Measurements from ENCODE around the gene ZBTB46. TPM values are rescaled to one million over a fixed set of nuclear protein-coding genes. Genes with fewer than 3 reads are reported as not detected.
A peak's percentile ranks its signal among the peaks of the same experiment; 100 is the strongest.

The ZBTB46 gene
- total RNA-seq, 1 donor from 2014 or later = 20.5 TPM

DNA sequence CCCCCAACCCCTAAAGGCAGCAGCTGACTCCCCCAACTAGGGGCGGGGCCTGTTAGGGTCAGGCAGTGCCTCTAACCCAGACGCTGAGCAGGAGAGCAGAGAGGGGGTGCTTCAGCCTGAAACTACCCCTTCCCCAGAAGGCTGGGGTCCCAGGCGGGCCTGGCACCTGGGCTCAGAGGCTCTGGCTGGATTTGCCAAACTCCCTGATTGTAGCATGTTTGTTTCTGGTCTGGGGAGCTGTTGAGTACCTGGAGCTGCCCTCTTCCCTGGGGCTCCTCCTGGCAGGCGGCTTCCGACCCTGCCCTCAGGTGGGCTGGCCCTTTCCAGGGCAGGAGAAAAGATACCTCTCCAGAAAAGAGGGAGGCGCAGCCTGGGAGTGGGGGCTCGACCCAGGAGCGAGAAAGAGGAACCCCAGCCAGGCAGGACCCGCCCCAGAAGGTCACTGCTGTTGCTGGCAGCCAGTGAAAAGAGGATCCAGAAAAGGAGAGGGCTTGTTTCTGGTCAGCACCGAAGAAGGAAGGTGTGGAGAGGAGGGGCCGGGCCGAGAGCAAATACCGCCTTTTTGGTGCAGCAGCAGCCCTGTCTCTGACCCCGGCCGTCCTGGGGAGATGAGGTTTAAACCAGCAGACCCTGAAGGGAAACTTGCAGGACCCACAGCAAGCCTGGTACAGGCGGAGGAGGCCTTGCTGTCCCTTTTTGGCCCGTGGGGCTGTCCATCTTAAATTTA, 29.4 kb upstream of the ZBTB46 start:
- Mint-ChIP-seq H3K27me3 (ENCODE audit: unreplicated experiment) (no peaks in the 10 kb centered on the region), H3K9me3 (ENCODE audit: unreplicated experiment) (no peaks in the 10 kb centered on the region), H3K4me3 (ENCODE audit: unreplicated experiment) (no peak overlapping the region), H3K27ac (ENCODE audit: unreplicated experiment) (no peak overlapping the region), H3K36me3 (ENCODE audit: unreplicated experiment) (no peaks in the 10 kb centered on the region), H3K4me1 (ENCODE audit: unreplicated experiment) (peaks cover 46% of the 10 kb centered on the region)
- DNase-seq (ENCODE audit: extremely low spot score, unreplicated experiment) = no peak
- TF ChIP-seq CTCF (IDR thresholded peaks at IDR 0.05) = no peak

GRCh38 chr20:63859166-63859699, 28.2 kb upstream of the ZBTB46 start:
- no peak for DNase-seq (ENCODE audit: extremely low spot score, unreplicated experiment)
- H3K36me3 Mint-ChIP-seq (ENCODE audit: unreplicated experiment) = no peaks in the 10 kb centered on the region
- H3K4me1 Mint-ChIP-seq (ENCODE audit: unreplicated experiment) = peaks cover 52% of the 10 kb centered on the region
- H3K9me3 Mint-ChIP-seq (ENCODE audit: unreplicated experiment) = no peaks in the 10 kb centered on the region
- peak overlapping the region; percentile 82 for H3K27ac Mint-ChIP-seq (ENCODE audit: unreplicated experiment)
- H3K4me3 Mint-ChIP-seq (ENCODE audit: unreplicated experiment) = peak overlapping the region; percentile 52
- no peak for TF ChIP-seq CTCF (IDR thresholded peaks at IDR 0.05)
- H3K27me3 Mint-ChIP-seq (ENCODE audit: unreplicated experiment) = no peaks in the 10 kb centered on the region

DNA sequence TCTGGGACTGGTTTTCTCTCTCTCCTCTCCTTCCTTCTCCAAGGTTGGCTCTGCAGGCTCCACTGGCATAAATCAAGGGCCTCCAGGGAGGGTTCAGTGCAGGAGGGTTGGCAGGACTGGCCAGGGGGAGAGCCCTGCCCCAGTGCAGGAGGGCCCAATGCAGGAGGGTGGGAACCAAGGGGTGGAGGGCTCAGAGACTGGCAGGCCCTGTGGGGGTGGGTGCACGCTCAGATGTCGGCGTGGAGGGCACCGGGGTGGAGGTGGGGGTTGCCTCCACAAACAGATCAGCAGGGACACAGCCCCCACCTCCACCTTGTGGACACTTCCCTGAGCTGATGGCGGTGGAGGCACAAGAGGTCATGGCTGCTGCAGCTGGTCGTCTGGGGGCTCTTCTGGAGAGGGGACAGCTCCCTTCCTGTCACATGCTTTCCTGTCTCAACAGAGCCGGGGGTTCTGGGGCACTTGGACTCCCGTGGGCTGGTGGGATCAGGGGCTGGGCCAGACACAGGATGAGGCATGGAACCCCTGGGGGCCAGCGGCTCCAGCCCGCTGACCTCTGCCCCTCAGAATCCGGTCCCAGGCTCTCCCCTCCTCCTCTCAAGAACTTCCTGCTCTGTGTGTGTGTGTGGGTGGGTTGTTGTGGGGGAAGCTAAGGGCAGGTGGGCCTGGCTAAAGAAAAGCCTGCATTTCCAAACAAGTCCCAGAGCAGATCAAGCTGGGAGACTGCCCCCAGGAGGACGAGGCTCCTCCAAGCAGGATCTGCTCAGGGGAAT, 27.5 kb upstream of the ZBTB46 start:
- peaks cover 48% of the 10 kb centered on the region for H3K4me1 Mint-ChIP-seq (ENCODE audit: unreplicated experiment)
- no peaks in the 10 kb centered on the region for H3K9me3 Mint-ChIP-seq (ENCODE audit: unreplicated experiment)
- TF ChIP-seq CTCF (IDR thresholded peaks at IDR 0.05) = peak; percentile 63
- H3K4me3 Mint-ChIP-seq (ENCODE audit: unreplicated experiment) = peak overlapping the region; percentile 52
- DNase-seq (ENCODE audit: extremely low spot score, unreplicated experiment) = no peak
- no peaks in the 10 kb centered on the region for H3K27me3 Mint-ChIP-seq (ENCODE audit: unreplicated experiment)
- H3K27ac Mint-ChIP-seq (ENCODE audit: unreplicated experiment) = peak overlapping the region; percentile 82
- H3K36me3 Mint-ChIP-seq (ENCODE audit: unreplicated experiment) = no peaks in the 10 kb centered on the region

DNA sequence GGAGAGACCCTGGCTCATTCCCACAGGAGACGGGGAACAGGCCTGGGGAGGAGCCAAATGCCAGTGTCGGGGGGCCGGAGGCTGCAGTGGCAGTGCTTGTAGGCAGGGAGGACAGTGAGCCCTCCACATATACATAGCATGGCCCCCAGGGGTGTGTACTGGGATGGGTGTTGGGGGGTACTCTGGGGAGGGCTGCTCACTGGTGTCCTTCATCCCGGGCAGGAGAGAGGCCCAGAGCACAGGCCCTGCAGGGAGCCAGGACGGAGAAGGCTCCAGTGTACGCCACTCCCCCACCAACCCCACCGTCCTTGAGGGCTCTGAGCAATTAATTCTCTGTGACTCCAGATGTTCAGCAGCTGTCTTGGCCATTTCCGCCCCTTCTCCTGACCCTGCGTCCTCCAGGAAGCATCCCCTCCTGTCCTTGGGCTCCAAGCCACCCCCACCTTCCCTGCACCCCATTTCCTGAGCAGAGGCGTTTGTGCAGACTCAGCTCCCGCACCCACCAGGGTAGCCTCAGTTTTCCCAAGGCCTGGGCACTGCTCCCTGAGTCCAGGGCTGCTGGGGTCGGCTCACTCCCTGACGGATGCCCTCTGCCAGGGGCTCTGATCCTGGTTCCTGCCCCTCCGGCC, 26.8 kb upstream of the ZBTB46 start:
- Mint-ChIP-seq H3K4me3 (ENCODE audit: unreplicated experiment) (peak overlapping the region; percentile 29), H3K27ac (ENCODE audit: unreplicated experiment) (peak overlapping the region; percentile 82), H3K27me3 (ENCODE audit: unreplicated experiment) (no peaks in the 10 kb centered on the region), H3K36me3 (ENCODE audit: unreplicated experiment) (no peaks in the 10 kb centered on the region), H3K4me1 (ENCODE audit: unreplicated experiment) (peaks cover 45% of the 10 kb centered on the region), H3K9me3 (ENCODE audit: unreplicated experiment) (no peaks in the 10 kb centered on the region)
- no peak for DNase-seq (ENCODE audit: extremely low spot score, unreplicated experiment)
- no peak for TF ChIP-seq CTCF (IDR thresholded peaks at IDR 0.05)
